H1 (cell line): ENCODE data around the gene CD151. TPM values are rescaled to one million over a fixed set of nuclear protein-coding genes. Genes with fewer than 3 reads are reported as not detected.

Experiments used
- CTCF ChIA-PET: fragments of 300-600 bp; sonication (Branson Sonifier 250); formaldehyde crosslinking; loops from one replicate; lab custom pipeline; 2021; ENCODE audit not compliant: partially characterized antibody; lab: Charles Lee
- POLR2A ChIA-PET: fragments of 300-600 bp; sonication (Branson Sonifier 250); formaldehyde crosslinking; loops from one replicate; lab custom pipeline; 2021; ENCODE audit warnings: inconsistent platforms; ENCODE audit not compliant: partially characterized antibody; lab: Charles Lee
- DNase-seq, 2 experiments: peaks; one replicate each; pipeline versions ENCODE4 v3.0.0 to v3.0.0-alpha.2; 2010 to 2022; ENCODE audit warnings: low spot score in 2 of 2, low read depth in 1 of 2, mixed read lengths in 1 of 2
- FAIRE-seq: peaks from 2 replicates; lab custom pipeline; 2011; peaks lifted over from hg19 to GRCh38; lab: Jason Lieb, UNC
- H2AFZ ChIP-seq: 2 replicates; pipeline ENCODE4 v1.8.1; 2012; ENCODE audit warnings: low read length, inconsistent platforms
- H2AK5ac ChIP-seq: 2 replicates; pipeline ENCODE4 v1.6.1; 2013; ENCODE audit warnings: low read depth, low read length
- H2BK120ac ChIP-seq: replicated peaks from 2 replicates; pipeline ENCODE3; 2013; ENCODE audit warnings: low read depth, low read length, inconsistent platforms
- H2BK12ac ChIP-seq: 2 replicates; pipeline ENCODE4 v1.6.1; 2013; ENCODE audit warnings: low read depth, low read length
- H2BK15ac ChIP-seq: 2 replicates; pipeline ENCODE4 v1.6.1; 2013; ENCODE audit warnings: low read length
- H2BK20ac ChIP-seq: 2 replicates; pipeline ENCODE4 v1.6.1; 2013; ENCODE audit warnings: low read length
- H2BK5ac ChIP-seq: 2 replicates; pipeline ENCODE4 v1.6.1; 2013; ENCODE audit warnings: low read depth, low read length
- H3K14ac ChIP-seq: 2 replicates; pipeline ENCODE4 v1.6.1; 2013; ENCODE audit warnings: inconsistent platforms; ENCODE audit not compliant: insufficient read length
- H3K18ac ChIP-seq: 2 replicates; pipeline ENCODE4 v1.6.1; 2013; ENCODE audit warnings: low read length; ENCODE audit errors: extremely low read depth
- H3K23ac ChIP-seq: 2 replicates; pipeline ENCODE4 v1.6.1; 2013; ENCODE audit warnings: inconsistent platforms; ENCODE audit not compliant: insufficient read length
- H3K23me2 ChIP-seq: 2 replicates; pipeline ENCODE4 v1.6.1; 2013; ENCODE audit warnings: low read depth, low read length
- H3K27ac ChIP-seq: 2 replicates; pipeline ENCODE4 v1.6.1; 2011; ENCODE audit warnings: low read depth, low read length, inconsistent platforms
- H3K27me3 ChIP-seq, 4 experiments: replicated peaks in 1 of 4; 1 replicate in 1 of 4; 2 replicates in 3 of 4; pipeline versions ENCODE4 v1.6.1 to v1.8.1; 2011 to 2013; ENCODE audit warnings: low read length in 3 of 4, mild to moderate bottlenecking in 3 of 4, inconsistent platforms in 2 of 4, mixed read lengths in 2 of 4, moderate library complexity in 1 of 4; ENCODE audit not compliant: control insufficient read depth in 3 of 4, insufficient read depth in 3 of 4; ENCODE audit errors: extremely low read depth in 1 of 4
- H3K36me3 ChIP-seq, 4 experiments: 2 replicates each; pipeline versions ENCODE4 v1.6.1 to v1.8.1; 2011 to 2013; ENCODE audit warnings: mild to moderate bottlenecking in 4 of 4, low read length in 3 of 4, moderate library complexity in 2 of 4, control low read depth in 1 of 4, inconsistent platforms in 1 of 4; ENCODE audit not compliant: insufficient read depth in 4 of 4, control insufficient read depth in 2 of 4
- H3K4ac ChIP-seq: replicated peaks from 2 replicates; pipeline ENCODE3; 2013; ENCODE audit warnings: low read length, low read depth, mixed read lengths, inconsistent platforms; ENCODE audit not compliant: insufficient read length
- H3K4me1 ChIP-seq, 4 experiments: replicated peaks in 1 of 4; 1 replicate in 1 of 4; 2 replicates in 3 of 4; pipeline versions ENCODE4 v1.6.1 to v1.8.1; 2011 to 2013; ENCODE audit warnings: low read length in 3 of 4, inconsistent platforms in 2 of 4, mixed read lengths in 1 of 4; ENCODE audit not compliant: insufficient read depth in 4 of 4, control insufficient read depth in 3 of 4
- H3K4me2 ChIP-seq, 2 experiments: 2 replicates each; pipeline versions ENCODE4 v1.6.1 to v1.8.1; 2011 to 2013; ENCODE audit warnings: low read depth in 2 of 2, low read length in 2 of 2, control low read depth in 1 of 2, inconsistent platforms in 1 of 2, mild to moderate bottlenecking in 1 of 2; ENCODE audit not compliant: insufficient read depth in 1 of 2
- H3K4me3 ChIP-seq, 4 experiments: fragments of 200-600, 300-600 bp in 1 of 4; sonication (generic), shearing (Covaris generic), sonication (Bioruptor Twin) in 1 of 4; 2 replicates each; pipeline versions ENCODE4 v1.5.1 to v1.8.1; 2011 to 2016; ENCODE audit warnings: low read length in 4 of 4, low read depth in 3 of 4, control low read depth in 2 of 4, inconsistent platforms in 2 of 4, mild to moderate bottlenecking in 2 of 4, mixed read lengths in 1 of 4, moderate library complexity in 1 of 4; ENCODE audit not compliant: insufficient read depth in 2 of 4; ENCODE audit errors: extremely low read depth in 1 of 4
- H3K56ac ChIP-seq: replicated peaks from 2 replicates; pipeline ENCODE3; 2013; ENCODE audit warnings: low read depth, mild to moderate bottlenecking, mixed read lengths, low read length, inconsistent platforms; ENCODE audit not compliant: insufficient read length
- H3K79me1 ChIP-seq: 2 replicates; pipeline ENCODE4 v1.6.1; 2013; ENCODE audit warnings: low read depth, low read length, control low read depth
- H3K79me2 ChIP-seq, 2 experiments: 2 replicates each; pipeline versions ENCODE4 v1.6.1 to v1.8.1; 2012 to 2013; ENCODE audit warnings: low read length in 2 of 2, mild to moderate bottlenecking in 2 of 2, inconsistent platforms in 1 of 2; ENCODE audit not compliant: insufficient read depth in 2 of 2, control insufficient read depth in 1 of 2
- H3K9ac ChIP-seq, 4 experiments: replicated peaks in 1 of 4; 1 replicate in 1 of 4; 2 replicates in 3 of 4; pipeline versions ENCODE4 v1.6.1 to v1.8.1; 2011 to 2013; ENCODE audit warnings: low read depth in 3 of 4, low read length in 3 of 4, control low read depth in 2 of 4, mild to moderate bottlenecking in 2 of 4, moderate library complexity in 2 of 4, inconsistent platforms in 1 of 4; ENCODE audit errors: extremely low read depth in 1 of 4
- H3K9me3 ChIP-seq, 2 experiments: 2 replicates each; pipeline versions ENCODE4 v1.6.1 to v1.8.1; 2012 to 2013; ENCODE audit warnings: mild to moderate bottlenecking in 2 of 2, moderate library complexity in 2 of 2, control low read depth in 1 of 2, inconsistent platforms in 1 of 2, low read depth in 1 of 2, low read length in 1 of 2, mixed read lengths in 1 of 2; ENCODE audit not compliant: insufficient read depth in 2 of 2
- H4K20me1 ChIP-seq, 2 experiments: replicated peaks in 1 of 2; 2 replicates each; pipeline versions ENCODE3 to v1.8.1; 2011 to 2013; ENCODE audit warnings: inconsistent platforms in 2 of 2, low read length in 2 of 2, mild to moderate bottlenecking in 1 of 2; ENCODE audit not compliant: insufficient read depth in 2 of 2, control insufficient read depth in 1 of 2
- H4K5ac ChIP-seq: 2 replicates; pipeline ENCODE4 v1.6.1; 2013; ENCODE audit warnings: low read length, low read depth, mixed read lengths, inconsistent platforms; ENCODE audit not compliant: insufficient read length
- H4K8ac ChIP-seq: 2 replicates; pipeline ENCODE4 v1.8.0; 2013; ENCODE audit warnings: mild to moderate bottlenecking, moderate library complexity, low read length, inconsistent platforms; ENCODE audit not compliant: insufficient read depth; ENCODE audit errors: extremely low read depth
- H4K91ac ChIP-seq: replicated peaks from 2 replicates; pipeline ENCODE3; 2013; ENCODE audit warnings: low read length, mixed read lengths, inconsistent platforms; ENCODE audit not compliant: insufficient read length
- CBX5 ChIP-seq: fragments of 300-800, 300-1000 bp; sonication (generic); IDR thresholded peaks from 2 replicates; pipeline ENCODE4 v1.7.1; 2016; ENCODE audit warnings: antibody characterized with exemption, low read length, low read depth
- CBX8 ChIP-seq: fragments of 300-800, 300-1000 bp; sonication (generic); IDR thresholded peaks from 2 replicates; pipeline ENCODE4 v1.7.1; 2016; ENCODE audit warnings: low read depth, low read length, borderline replicate concordance
- E2F6 ChIP-seq: IDR thresholded peaks from 2 replicates; pipeline ENCODE4 v1.6.1; 2012; ENCODE audit warnings: inconsistent platforms
- EZH2 ChIP-seq: fragments of 200-600 bp; sonication (generic); IDR thresholded peaks from 2 replicates; pipeline ENCODE4 v1.7.1; 2012; ENCODE audit warnings: low read depth, mild to moderate bottlenecking, moderate library complexity, low read length, inconsistent platforms; ENCODE audit not compliant: severe bottlenecking
- FOSL1 ChIP-seq: IDR thresholded peaks from 2 replicates; pipeline ENCODE4 v1.6.1; 2011; ENCODE audit warnings: mild to moderate bottlenecking, low read depth, low read length, moderate library complexity; ENCODE audit not compliant: insufficient read depth
- GTF2F1 ChIP-seq: IDR thresholded peaks from 2 replicates; pipeline ENCODE4 v1.6.1; 2012; ENCODE audit warnings: low read depth, low read length, improper control_type of control experiment, borderline replicate concordance
- SAP30 ChIP-seq: fragments of 300-600 bp; sonication (generic); IDR thresholded peaks from 2 replicates; pipeline ENCODE4 v1.7.1; 2012; ENCODE audit warnings: low read length, moderate library complexity, mild to moderate bottlenecking, inconsistent platforms; ENCODE audit not compliant: insufficient read depth, insufficient replicate concordance
- SRF ChIP-seq: IDR thresholded peaks from 2 replicates; pipeline ENCODE4 v1.6.1; 2011; ENCODE audit warnings: mild to moderate bottlenecking, low read depth, low read length, moderate library complexity
- TCF12 ChIP-seq: IDR thresholded peaks from 2 replicates; pipeline ENCODE4 v1.6.1; 2011; ENCODE audit warnings: low read depth, mild to moderate bottlenecking, low read length
- WGBS, 2 experiments: shearing (Covaris generic) in 1 of 2; methylation state at CpG; one replicate each; pipeline versions ENCODE4 v1.1.6 to v1.1.7; 2013 to 2015; ENCODE audit warnings: low lambda C conversion rate in 2 of 2, mixed read lengths in 2 of 2, inconsistent platforms in 1 of 2, low coverage in 1 of 2, missing lambda C conversion rate in 1 of 2; ENCODE audit not compliant: insufficient replicate concordance in 2 of 2, insufficient coverage in 1 of 2, insufficient read length in 1 of 2; ENCODE audit errors: extremely low coverage in 1 of 2, missing lambda C conversion rate in 1 of 2; 5-methylcytosine and 5-hydroxymethylcytosine counted together
- polyA plus RNA-seq, 7 experiments: library from polyadenylated mRNA; depleted of rRNA in 3 of 7; stranded (reverse) in 5 of 7; unstranded in 2 of 7; fragments of >200 nt in 5 of 7; fragments of 200-250 nt in 2 of 7; gene quantifications; 1 replicate in 5 of 7; 2 replicates in 1 of 7; 4 replicates in 1 of 7; pipeline versions ENCODE4 v1.2.1 to v1.2.3, GENCODE V29; 2011 to 2013; ENCODE audit warnings: missing spikeins in 2 of 7, mixed read lengths in 2 of 7
- total RNA-seq: library from RNA; stranded (reverse); fragmentation: NEBNext Ultra II Directional; extraction: Animal tissue kit (Norgen Biotek cat#: 25700); gene quantifications from 2 replicates; pipeline ENCODE4 v1.2.1, GENCODE V29; 2021
- TF ChIP-seq, protein P1 (sequence below): IDR thresholded peaks from 2 replicates; pipeline ENCODE4 v1.6.1; 2012; ENCODE audit warnings: inconsistent platforms

CD151 gene
- total and polyA plus RNA-seq, 2 of the 8 experiments (the other 6 are each of a cell fraction or from before 2014, with no cell fraction given): 101 to 212 TPM

- DNase-seq (no peak), FAIRE-seq (no peak)
- no peak overlapping the region for H3K4me3 ChIP-seq
- H2AK5ac ChIP-seq: no peak overlapping the region; the same call in 1 of the 2 replicates
- H3K56ac ChIP-seq: no peak overlapping the region
- 78% methylated on average over 9 of the region's 17 CpGs; no CpG with 5 or more reads in 1 of the 2 experiments for WGBS, 2 experiments
- no peaks in the 10 kb centered on the region for H3K9me3 ChIP-seq
- H3K23me2 ChIP-seq: peaks cover 15% of the 10 kb centered on the region; the same call in 1 of the 2 replicates
- H3K23ac ChIP-seq: no peak overlapping the region
- ChIA-PET POLR2A (interaction anchor here (1.0 to 40.4 kb wide), 4 partner anchors 9 to 28 kb away, joined by 3 to 1917 read pairs (median 119); partner anchors contain the start of genes CD151, CEND1, CRACR2B and PIDD1), CTCF (interaction anchor here (0.6 to 5.2 kb wide), 12 partner anchors 10 to 705 kb away, joined by 3 to 26 read pairs (median 5); partner anchors contain the start of genes CRACR2B and PNPLA2)
- peaks cover 9% of the 10 kb centered on the region; the same call in 1 of the 2 replicates for H3K79me1 ChIP-seq
- no peak overlapping the region for H2AFZ ChIP-seq
- no peak overlapping the region for H3K18ac ChIP-seq
- no peaks in the 10 kb centered on the region; a peak in 1 of 7 replicates for H3K27me3 ChIP-seq
- H3K9ac ChIP-seq: no peak overlapping the region; a peak in 1 of 7 replicates
- H3K36me3 ChIP-seq: peaks cover 10 to 30% (median 24%) of the 10 kb centered on the region in 4 experiments; a peak in 7 of 8 replicates
- H4K91ac ChIP-seq: no peak overlapping the region
- H3K4me1 ChIP-seq: peaks cover 0 to 21% (median 15%) of the 10 kb centered on the region in 4 experiments; a peak in 6 of 7 replicates
- H2BK12ac ChIP-seq: no peak overlapping the region
- H3K4ac ChIP-seq: no peak overlapping the region
- no peak overlapping the region for H2BK20ac ChIP-seq
- H4K8ac ChIP-seq: no peak overlapping the region
- H4K20me1 ChIP-seq: peaks cover 3 to 40% of the 10 kb centered on the region in 2 experiments
- H3K4me2 ChIP-seq: no peak overlapping the region
- H3K79me2 ChIP-seq: peaks cover 0 to 18% of the 10 kb centered on the region in 2 experiments; a peak in 2 of 4 replicates
- no peak overlapping the region for H4K5ac ChIP-seq
- H2BK15ac ChIP-seq: no peak overlapping the region
- no peak overlapping the region for H3K27ac ChIP-seq
- H2BK120ac ChIP-seq: no peak overlapping the region
- no peak overlapping the region for H3K14ac ChIP-seq
- no peak overlapping the region for H2BK5ac ChIP-seq
- TF ChIP-seq EZH2 (no peak), SRF (no peak), FOSL1 (no peak), E2F6 (peak; percentile 70), GTF2F1 (no peak), CBX5 (no peak), SAP30 (no peak), CBX8 (no peak), TCF12 (no peak)
- TF ChIP-seq, protein P1, sequence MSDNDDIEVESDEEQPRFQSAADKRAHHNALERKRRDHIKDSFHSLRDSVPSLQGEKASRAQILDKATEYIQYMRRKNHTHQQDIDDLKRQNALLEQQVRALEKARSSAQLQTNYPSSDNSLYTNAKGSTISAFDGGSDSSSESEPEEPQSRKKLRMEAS: peak; percentile 67
Observed at GRCh38 chr11:838441-839279, 5.9 kb downstream of the CD151 start.
